Measurements from ENCODE around the gene RCL1. TPM values are rescaled to one million over a fixed set of nuclear protein-coding genes. Genes with fewer than 3 reads are reported as not detected.

RCL1 gene
- total and polyA plus RNA-seq, 2 donors (not counting 1 experiment from before 2014, with no cell fraction given), result 10.5 to 21.7 TPM

- no peak for DNase-seq
- ChIA-PET POLR2A (interaction anchor here (1.3 kb wide), 1 partner anchor 30 kb away, joined by 3 read pairs; no protein-coding TSS in a partner anchor), CTCF (interaction anchor here (0.7 to 6.3 kb wide), 31 partner anchors 9 to 1543 kb away, joined by 3 to 164 read pairs (median 4); partner anchors contain the start of genes AK3, JAK2, PLGRKT and RCL1)
- no peaks in the 10 kb centered on the region for H3K36me3 ChIP-seq (replicated peaks in 1 of 2; ENCODE audit: control extremely low read depth in 1 of 2, control insufficient read depth in 1 of 2, extremely low read depth in 1 of 2, insufficient read depth in 2 of 2, low read length in 1 of 2)
- H3K27me3 ChIP-seq (replicated peaks in 1 of 4; ENCODE audit: control extremely low read depth in 1 of 4, control insufficient read depth in 3 of 4, insufficient read depth in 4 of 4, low read length in 3 of 4), result no peaks in the 10 kb centered on the region
- Mint-ChIP-seq H3K27me3 (no peaks in the 10 kb centered on the region), H3K4me3 (peak overlapping the region; percentile 82), H3K27ac (peak overlapping the region; percentile 17), H3K9me3 (ENCODE audit: insufficient read depth) (no peaks in the 10 kb centered on the region), H3K4me1 (peaks cover 22% of the 10 kb centered on the region)
- H2AFZ ChIP-seq (ENCODE audit: insufficient read depth, low read depth, low read length, poor library complexity, severe bottlenecking), result peak overlapping the region; percentile 74
- peak overlapping the region; percentile 59 for H3K9ac ChIP-seq (ENCODE audit: low read length)
- WGBS (ENCODE audit: insufficient coverage), result 17% methylated on average over 6 of the region's 14 CpGs
- peak overlapping the region; percentile 22 to 62 (median 56) for H3K4me3 ChIP-seq (ENCODE audit: control extremely low read depth in 1 of 5, extremely low read depth in 1 of 5, insufficient read depth in 1 of 5, low read depth in 2 of 5, low read length in 4 of 5)
- ATAC-seq (ENCODE audit: low read depth), result peak; percentile 34
- H3K4me1 ChIP-seq (ENCODE audit: control insufficient read depth in 2 of 2, insufficient read depth in 2 of 2, low read length in 2 of 2), result peaks cover 10 to 20% of the 10 kb centered on the region in 2 donors
- H3K4me2 ChIP-seq (replicated peaks; ENCODE audit: low read depth, low read length, poor library complexity, severe bottlenecking), result peak overlapping the region; percentile 79
- no peaks in the 10 kb centered on the region for H4K20me1 ChIP-seq (ENCODE audit: control insufficient read depth, insufficient read depth, low read length, poor library complexity, severe bottlenecking)
- no peaks in the 10 kb centered on the region for H3K79me2 ChIP-seq (ENCODE audit: control insufficient read depth, insufficient read depth, low read length)
- H3K27ac ChIP-seq (ENCODE audit: low read length in 2 of 2), result peak overlapping the region in 1 of 2 donors; percentile 28
- intact Hi-C loops (cut with micrococcal nuclease), result loop anchor here (1.0 to 5.0 kb wide), 9 partner anchors 22 to 1544 kb away; partner anchors contain the start of genes AK3, INSL6, PLGRKT and RCL1
- no peaks in the 10 kb centered on the region for H3K9me3 ChIP-seq (ENCODE audit: control extremely low read depth in 1 of 3, control insufficient read depth in 2 of 3, insufficient read depth in 1 of 3, low read length in 2 of 3)
- TF ChIP-seq, protein P1, sequence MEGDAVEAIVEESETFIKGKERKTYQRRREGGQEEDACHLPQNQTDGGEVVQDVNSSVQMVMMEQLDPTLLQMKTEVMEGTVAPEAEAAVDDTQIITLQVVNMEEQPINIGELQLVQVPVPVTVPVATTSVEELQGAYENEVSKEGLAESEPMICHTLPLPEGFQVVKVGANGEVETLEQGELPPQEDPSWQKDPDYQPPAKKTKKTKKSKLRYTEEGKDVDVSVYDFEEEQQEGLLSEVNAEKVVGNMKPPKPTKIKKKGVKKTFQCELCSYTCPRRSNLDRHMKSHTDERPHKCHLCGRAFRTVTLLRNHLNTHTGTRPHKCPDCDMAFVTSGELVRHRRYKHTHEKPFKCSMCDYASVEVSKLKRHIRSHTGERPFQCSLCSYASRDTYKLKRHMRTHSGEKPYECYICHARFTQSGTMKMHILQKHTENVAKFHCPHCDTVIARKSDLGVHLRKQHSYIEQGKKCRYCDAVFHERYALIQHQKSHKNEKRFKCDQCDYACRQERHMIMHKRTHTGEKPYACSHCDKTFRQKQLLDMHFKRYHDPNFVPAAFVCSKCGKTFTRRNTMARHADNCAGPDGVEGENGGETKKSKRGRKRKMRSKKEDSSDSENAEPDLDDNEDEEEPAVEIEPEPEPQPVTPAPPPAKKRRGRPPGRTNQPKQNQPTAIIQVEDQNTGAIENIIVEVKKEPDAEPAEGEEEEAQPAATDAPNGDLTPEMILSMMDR (IDR thresholded peaks at IDR 0.05), result peak; percentile 49
- no peak for TF ChIP-seq EZH2 (IDR thresholded peaks at IDR 0.05; ENCODE audit: borderline replicate concordance, insufficient read depth, low read depth, low read length, poor library complexity, severe bottlenecking)
Observed at GRCh38 chr9:4762886-4763541, 29.7 kb upstream of the RCL1 start.

GRCh38 chr9:4764033-4764432 lies 28.7 kb upstream of the RCL1 start:
- Histone ChIP-seq H3K9ac (ENCODE audit: low read length) (no peak overlapping the region), H3K36me3 (replicated peaks in 1 of 2; ENCODE audit: control extremely low read depth in 1 of 2, control insufficient read depth in 1 of 2, extremely low read depth in 1 of 2, insufficient read depth in 2 of 2, low read length in 1 of 2) (no peaks in the 10 kb centered on the region), H3K4me1 (ENCODE audit: control insufficient read depth in 2 of 2, insufficient read depth in 2 of 2, low read length in 2 of 2) (peaks cover 10 to 20% of the 10 kb centered on the region in 2 donors), H4K20me1 (ENCODE audit: control insufficient read depth, insufficient read depth, low read length, poor library complexity, severe bottlenecking) (no peaks in the 10 kb centered on the region), H3K79me2 (ENCODE audit: control insufficient read depth, insufficient read depth, low read length) (no peaks in the 10 kb centered on the region), H3K9me3 (ENCODE audit: control extremely low read depth in 1 of 3, control insufficient read depth in 2 of 3, insufficient read depth in 1 of 3, low read length in 2 of 3) (no peaks in the 10 kb centered on the region), H3K27ac (ENCODE audit: low read length in 2 of 2) (no peak overlapping the region), H3K4me2 (replicated peaks; ENCODE audit: low read depth, low read length, poor library complexity, severe bottlenecking) (no peak overlapping the region), H2AFZ (ENCODE audit: insufficient read depth, low read depth, low read length, poor library complexity, severe bottlenecking) (no peak overlapping the region), H3K4me3 (ENCODE audit: control extremely low read depth in 1 of 5, extremely low read depth in 1 of 5, insufficient read depth in 1 of 5, low read depth in 2 of 5, low read length in 4 of 5) (no peak overlapping the region), H3K27me3 (replicated peaks in 1 of 4; ENCODE audit: control extremely low read depth in 1 of 4, control insufficient read depth in 3 of 4, insufficient read depth in 4 of 4, low read length in 3 of 4) (no peaks in the 10 kb centered on the region)
- no peak for ATAC-seq (ENCODE audit: low read depth)
- H3K27ac Mint-ChIP-seq, result no peak overlapping the region
- POLR2A ChIA-PET, result no interaction called here
- peaks cover 22% of the 10 kb centered on the region for H3K4me1 Mint-ChIP-seq
- DNase-seq, result no peak
- no peaks in the 10 kb centered on the region for H3K27me3 Mint-ChIP-seq
- CTCF ChIA-PET, result interaction anchor here (0.9 to 6.3 kb wide), 9 partner anchors 10 to 836 kb away, joined by 3 to 164 read pairs (median 12); partner anchors contain the start of genes JAK2 and RCL1
- no peaks in the 10 kb centered on the region for H3K9me3 Mint-ChIP-seq (ENCODE audit: insufficient read depth)
- WGBS (ENCODE audit: insufficient coverage), result 0% methylated on average over 1 of the region's 3 CpGs
- intact Hi-C loops (cut with micrococcal nuclease), result loop anchor here (5.0 kb wide), 3 partner anchors 423 to 1543 kb away; partner anchors contain the start of genes INSL6 and PLGRKT
- no peak overlapping the region for H3K4me3 Mint-ChIP-seq
- TF ChIP-seq EZH2 (IDR thresholded peaks at IDR 0.05; ENCODE audit: borderline replicate concordance, insufficient read depth, low read depth, low read length, poor library complexity, severe bottlenecking), result no peak
- TF ChIP-seq, protein P1 (IDR thresholded peaks at IDR 0.05), result no peak

Data from B cell (primary cell).